Measurements from ENCODE around the gene DET1. TPM values are rescaled to one million over a fixed set of nuclear protein-coding genes. Genes with fewer than 3 reads are reported as not detected.
"Not testable (repeated sequence)": the region's sequence is repeated elsewhere in the genome, so short reads cannot be mapped to it uniquely, and the experiment has no call there.

The DET1 gene
- total RNA-seq, 6 donors from 2014 or later: 2.9 to 13.6 (median 5.3) TPM

- WGBS, 2 donors: 85 to 88% methylated on average over 8 of the region's 8 CpGs
- H3K9me3 ChIP-seq: no peaks in the 10 kb centered on the region
- H3K36me3 ChIP-seq: peaks cover 0 to 27% (median 18%) of the 10 kb centered on the region in 4 donors
- no peak overlapping the region for H3K4me3 ChIP-seq
- H3K27ac ChIP-seq: no peak overlapping the region
- H3K4me1 ChIP-seq: no peaks in the 10 kb centered on the region
- TF ChIP-seq POLR2AphosphoS5 (IDR thresholded peaks at IDR 0.05) (no peak), EP300 (IDR thresholded peaks at IDR 0.05) (no peak), POLR2A (IDR thresholded peaks at IDR 0.05) (no peak)
- DNase-seq: no peak
- no peak for ATAC-seq (ENCODE audit: low FRiP score in 2 of 2)
- no peaks in the 10 kb centered on the region for H3K27me3 ChIP-seq
Observed at GRCh38 chr15:88480981-88481380, 65.5 kb downstream of the DET1 start.

GRCh38 chr15:88479169-88479568, 67.3 kb downstream of the DET1 start:
- peaks cover 2 to 43% (median 29%) of the 10 kb centered on the region in 4 donors for H3K36me3 ChIP-seq
- ATAC-seq (ENCODE audit: low FRiP score in 2 of 2) (no peak), DNase-seq (no peak)
- 90% methylated on average over 3 of the region's 3 CpGs for WGBS, 2 donors
- H3K4me1 ChIP-seq: no peaks in the 10 kb centered on the region
- H3K27ac ChIP-seq: no peak overlapping the region
- H3K27me3 ChIP-seq: no peaks in the 10 kb centered on the region
- H3K4me3 ChIP-seq: no peak overlapping the region
- no peak for TF ChIP-seq EP300 (IDR thresholded peaks at IDR 0.05)
- TF ChIP-seq POLR2AphosphoS5 (IDR thresholded peaks at IDR 0.05): no peak
- no peak for TF ChIP-seq POLR2A (IDR thresholded peaks at IDR 0.05)
- TF ChIP-seq CTCF (IDR thresholded peaks at IDR 0.05): no peak
- H3K9me3 ChIP-seq: no peaks in the 10 kb centered on the region

GRCh38 chr15:88477904-88478303, 68.6 kb downstream of the DET1 start:
- WGBS, 2 donors: 88 to 99% methylated on average over 5 of the region's 5 CpGs
- Histone ChIP-seq H3K27ac (no peak overlapping the region), H3K4me3 (no peak overlapping the region), H3K9me3 (no peaks in the 10 kb centered on the region), H3K27me3 (no peaks in the 10 kb centered on the region), H3K4me1 (no peaks in the 10 kb centered on the region), H3K36me3 (peaks cover 5 to 56% (median 39%) of the 10 kb centered on the region in 4 donors)
- DNase-seq (no peak), ATAC-seq (ENCODE audit: low FRiP score in 2 of 2) (no peak)
- TF ChIP-seq EP300 (IDR thresholded peaks at IDR 0.05): no peak
- no peak for TF ChIP-seq CTCF (IDR thresholded peaks at IDR 0.05)
- no peak for TF ChIP-seq POLR2AphosphoS5 (IDR thresholded peaks at IDR 0.05)
- TF ChIP-seq POLR2A (IDR thresholded peaks at IDR 0.05): no peak

- WGBS, 2 donors: 88 to 91% methylated on average over 7 of the region's 7 CpGs
- TF ChIP-seq EP300 (IDR thresholded peaks at IDR 0.05): no peak
- TF ChIP-seq CTCF (IDR thresholded peaks at IDR 0.05): no peak
- TF ChIP-seq POLR2A (IDR thresholded peaks at IDR 0.05): no peak
- TF ChIP-seq POLR2AphosphoS5 (IDR thresholded peaks at IDR 0.05): no peak
- no peak for ATAC-seq (ENCODE audit: low FRiP score in 2 of 2)
- Histone ChIP-seq H3K4me1 (no peaks in the 10 kb centered on the region), H3K36me3 (peaks cover 5 to 64% (median 45%) of the 10 kb centered on the region in 4 donors), H3K27me3 (no peaks in the 10 kb centered on the region), H3K27ac (no peak overlapping the region), H3K9me3 (no peaks in the 10 kb centered on the region), H3K4me3 (no peak overlapping the region)
- no peak for DNase-seq
Observed at GRCh38 chr15:88477126-88477525, 69.4 kb downstream of the DET1 start.

GRCh38 chr15:88476635-88477060, 69.8 kb downstream of the DET1 start:
- TF ChIP-seq CTCF (IDR thresholded peaks at IDR 0.05) (peak in 1 of 6 experiments; percentile 5), POLR2A (IDR thresholded peaks at IDR 0.05) (no peak), EP300 (IDR thresholded peaks at IDR 0.05) (no peak)
- no peak for ATAC-seq (ENCODE audit: low FRiP score in 2 of 2)
- H3K9me3 ChIP-seq: no peaks in the 10 kb centered on the region
- no peak overlapping the region for H3K27ac ChIP-seq
- no peaks in the 10 kb centered on the region for H3K27me3 ChIP-seq
- H3K36me3 ChIP-seq: peaks cover 5 to 68% (median 45%) of the 10 kb centered on the region in 4 donors
- no peak overlapping the region for H3K4me3 ChIP-seq
- H3K4me1 ChIP-seq: no peaks in the 10 kb centered on the region
- WGBS, 2 donors: 75 to 80% methylated on average over 8 of the region's 8 CpGs
- no peak for DNase-seq

- peak in 1 of 2 donors; percentile 11 for ATAC-seq (ENCODE audit: low FRiP score in 2 of 2)
- H3K36me3 ChIP-seq: peaks cover 5 to 72% (median 45%) of the 10 kb centered on the region in 4 donors
- H3K9me3 ChIP-seq, H3K27me3 ChIP-seq, H3K4me3 ChIP-seq, H3K27ac ChIP-seq, H3K4me1 ChIP-seq, DNase-seq: not testable (repeated sequence)
- 89 to 94% methylated on average over 4 of the region's 4 CpGs for WGBS, 2 donors
Observed at GRCh38 chr15:88473661-88474293, 72.7 kb downstream of the DET1 start.

All from upper lobe of left lung (tissue), 6 donors.